B cell (primary cell): ENCODE results near the gene RSPO4.

Experiments used
- EZH2 ChIP-seq: IDR thresholded peaks from 2 replicates; pipeline ENCODE4 v1.6.1; 2012; ENCODE audit warnings: borderline replicate concordance, low read depth, mild to moderate bottlenecking, moderate library complexity, low read length; ENCODE audit not compliant: insufficient read depth, poor library complexity, severe bottlenecking
- TF ChIP-seq, protein P1 (sequence below): fragments of 200-600 bp; IDR thresholded peaks from one replicate; pipeline ENCODE4 v1.8.0; 2022; ENCODE audit warnings: antibody characterized with exemption, mild to moderate bottlenecking

DNA sequence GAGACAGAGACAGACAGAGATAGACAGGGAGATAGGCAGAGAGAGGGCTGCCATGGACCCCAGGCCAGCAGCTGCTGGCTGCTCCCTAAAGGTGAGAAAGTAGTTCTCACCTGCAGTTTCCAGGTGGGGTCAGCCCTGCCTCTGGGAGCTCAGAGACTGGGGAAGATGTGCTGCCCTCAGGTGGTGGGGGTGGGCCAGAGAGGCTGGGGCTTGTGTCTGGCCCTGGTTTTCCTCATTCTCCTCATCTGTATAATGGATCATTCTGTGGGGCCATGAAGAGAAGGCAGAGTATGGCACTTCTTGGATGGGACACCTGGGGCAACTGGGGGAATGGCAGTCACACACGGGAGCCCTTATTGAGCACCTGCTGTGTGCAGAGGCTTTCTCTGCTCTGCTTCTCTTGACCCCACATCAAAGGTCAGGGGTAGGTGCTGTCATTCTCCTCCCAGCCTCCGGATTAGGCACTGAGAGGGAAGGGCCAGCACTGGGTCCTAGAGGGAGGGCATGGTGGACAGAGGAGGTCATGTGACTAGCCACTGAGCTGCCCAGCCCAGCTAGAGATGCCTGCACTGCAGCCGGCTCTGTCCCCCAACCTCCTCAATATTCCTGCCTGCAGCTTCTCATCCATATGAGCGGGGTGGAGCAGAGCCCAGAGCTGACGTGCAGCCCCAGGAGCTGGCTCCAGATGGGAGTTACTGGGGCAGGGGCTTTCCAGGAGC, 90.1 kb downstream of the RSPO4 start:
- TF ChIP-seq, protein P1, sequence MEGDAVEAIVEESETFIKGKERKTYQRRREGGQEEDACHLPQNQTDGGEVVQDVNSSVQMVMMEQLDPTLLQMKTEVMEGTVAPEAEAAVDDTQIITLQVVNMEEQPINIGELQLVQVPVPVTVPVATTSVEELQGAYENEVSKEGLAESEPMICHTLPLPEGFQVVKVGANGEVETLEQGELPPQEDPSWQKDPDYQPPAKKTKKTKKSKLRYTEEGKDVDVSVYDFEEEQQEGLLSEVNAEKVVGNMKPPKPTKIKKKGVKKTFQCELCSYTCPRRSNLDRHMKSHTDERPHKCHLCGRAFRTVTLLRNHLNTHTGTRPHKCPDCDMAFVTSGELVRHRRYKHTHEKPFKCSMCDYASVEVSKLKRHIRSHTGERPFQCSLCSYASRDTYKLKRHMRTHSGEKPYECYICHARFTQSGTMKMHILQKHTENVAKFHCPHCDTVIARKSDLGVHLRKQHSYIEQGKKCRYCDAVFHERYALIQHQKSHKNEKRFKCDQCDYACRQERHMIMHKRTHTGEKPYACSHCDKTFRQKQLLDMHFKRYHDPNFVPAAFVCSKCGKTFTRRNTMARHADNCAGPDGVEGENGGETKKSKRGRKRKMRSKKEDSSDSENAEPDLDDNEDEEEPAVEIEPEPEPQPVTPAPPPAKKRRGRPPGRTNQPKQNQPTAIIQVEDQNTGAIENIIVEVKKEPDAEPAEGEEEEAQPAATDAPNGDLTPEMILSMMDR, result no peak
- TF ChIP-seq EZH2, result no peak
